ENCODE data around the gene ESPN. TPM values are rescaled to one million over a fixed set of nuclear protein-coding genes. Genes with fewer than 3 reads are reported as not detected.

Gene ESPN
- total and polyA plus RNA-seq, 2 of the 4 experiments (the other 2 are of a cell fraction) = under 0.01 to 0.02 TPM

DNA sequence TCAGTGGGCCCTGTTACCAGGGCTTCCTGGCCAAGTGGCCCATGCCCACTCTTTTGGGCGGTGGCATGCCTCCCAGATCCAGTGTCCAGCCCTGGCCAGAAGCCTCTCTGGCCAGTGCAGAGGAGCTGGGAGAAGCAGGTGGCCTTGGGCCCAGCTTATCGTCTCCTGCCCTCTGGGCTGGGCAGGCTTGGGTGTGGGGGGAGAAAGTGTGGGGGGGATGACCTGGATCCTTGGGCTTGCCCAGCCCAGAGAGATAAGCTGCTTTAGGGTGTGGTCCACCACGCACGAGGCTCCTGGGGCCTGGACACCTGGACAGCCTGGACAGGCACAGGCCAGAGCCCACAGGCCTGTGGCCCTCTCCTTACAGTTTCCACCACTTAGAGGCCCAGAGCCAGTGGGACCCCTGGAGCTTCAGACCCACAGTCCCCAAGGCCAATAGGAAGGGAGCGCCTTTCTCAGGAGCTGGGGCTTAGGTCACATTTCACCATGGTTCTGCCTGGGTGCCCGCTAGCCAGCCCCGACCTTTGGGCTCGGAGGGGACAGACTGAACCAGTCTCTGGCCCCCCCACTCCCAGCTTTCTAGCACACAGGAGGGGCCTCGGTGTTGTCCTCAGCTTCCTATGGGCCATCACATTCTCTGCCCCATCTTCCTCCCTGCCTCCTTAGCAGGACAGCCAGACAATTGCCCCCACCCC is 1.8 kb downstream of the ESPN start:
- peaks cover 82% of the 10 kb centered on the region for H3K27me3 ChIP-seq (ENCODE audit: control insufficient read depth, insufficient read depth, low read length)
- H3K4ac ChIP-seq (ENCODE audit: low read depth, low read length) = no peak overlapping the region
- peaks cover 3% of the 10 kb centered on the region; the same call in 1 of the 2 replicates for H3K4me1 ChIP-seq (ENCODE audit: control insufficient read depth, insufficient read depth, low read length)
- H3K14ac ChIP-seq (replicated peaks; ENCODE audit: low read depth, low read length) = no peak overlapping the region
- no peak overlapping the region for H4K91ac ChIP-seq (ENCODE audit: insufficient read depth, low read depth, low read length)
- H3K79me1 ChIP-seq (ENCODE audit: low read depth in 1 of 2, low read length in 2 of 2) = no peaks in the 10 kb centered on the region
- BruUV-seq (replicated peaks) = no TSS peak
- H3K23ac ChIP-seq (ENCODE audit: low read depth, low read length) = no peak overlapping the region
- no peak overlapping the region for H2AFZ ChIP-seq (replicated peaks; ENCODE audit: low read length, poor library complexity)
- no peak overlapping the region for H3K18ac ChIP-seq (ENCODE audit: low read depth, low read length)
- no peak overlapping the region for H2BK120ac ChIP-seq (ENCODE audit: low read depth, low read length)
- TF ChIP-seq MXI1 (IDR thresholded peaks at IDR 0.05; ENCODE audit: borderline replicate concordance, low read depth, low read length) = no peak
- no peak for TF ChIP-seq POLR2A (IDR thresholded peaks at IDR 0.05; ENCODE audit: low read depth, low read length)
- WGBS, 2 experiments (ENCODE audit: extremely low coverage in 2 of 2, insufficient read length in 1 of 2) = 75% methylated on average over 3 of the region's 9 CpGs; no CpG with 5 or more reads in 1 of the 2 experiments
- H3K36me3 ChIP-seq (ENCODE audit: control insufficient read depth, insufficient read depth, low read length) = no peaks in the 10 kb centered on the region
- no peak overlapping the region for H2BK15ac ChIP-seq (ENCODE audit: low read depth, low read length)
- H4K5ac ChIP-seq (ENCODE audit: low read depth, low read length) = no peak overlapping the region
- H2AK9ac ChIP-seq (replicated peaks; ENCODE audit: low read depth, low read length, poor library complexity) = no peak overlapping the region
- no peak overlapping the region for H3K56ac ChIP-seq (ENCODE audit: extremely low read depth, insufficient read depth, low read length)
- POLR2A ChIA-PET (ENCODE audit: unreplicated experiment) = no interaction called here
- no peaks in the 10 kb centered on the region for H3K9me3 ChIP-seq (ENCODE audit: control insufficient read depth, insufficient read depth, low read length)
- no peak overlapping the region for H2BK20ac ChIP-seq (ENCODE audit: low read depth, low read length)
- no peak overlapping the region for H3K4me2 ChIP-seq (ENCODE audit: low read depth, low read length)
- peaks cover 11% of the 10 kb centered on the region; the same call in 1 of the 2 replicates for H4K20me1 ChIP-seq (ENCODE audit: insufficient read depth, low read length)
- in situ Hi-C loops (cut with MboI; ENCODE audit: low sequenced_read_pairs) = no loop called here
- H3K9me1 ChIP-seq (ENCODE audit: insufficient read depth, low read length) = no peaks in the 10 kb centered on the region
- no peak overlapping the region for H2AK5ac ChIP-seq (ENCODE audit: low read depth, low read length)
- no peak overlapping the region for H3K4me3 ChIP-seq (ENCODE audit: insufficient read depth, low read depth, low read length)
- DNase-seq = no peak
- dilution Hi-C loops (cut with HindIII; ENCODE audit: low sequenced_read_pairs, unreplicated experiment) = no loop called here
- no peak overlapping the region for H2BK5ac ChIP-seq (ENCODE audit: low read depth, low read length, poor library complexity, severe bottlenecking)
- no peak for ATAC-seq (ENCODE audit: low read depth)
- intact Hi-C loops (cut with micrococcal nuclease) = no loop called here
- CTCF ChIA-PET = interaction anchor here (0.5 kb wide), 1 partner anchor 185 kb away, joined by 4 read pairs; no protein-coding TSS in a partner anchor
- no peak overlapping the region for H4K8ac ChIP-seq (ENCODE audit: low read depth in 2 of 2, low read length in 2 of 2)
- no peak overlapping the region for H3K27ac ChIP-seq (ENCODE audit: insufficient read depth, low read length)
- H3K9ac ChIP-seq (ENCODE audit: low read depth, low read length) = no peak overlapping the region
